ENCODE data around the gene PNPLA5. TPM values are rescaled to one million over a fixed set of nuclear protein-coding genes. Genes with fewer than 3 reads are reported as not detected.

The PNPLA5 gene
- total RNA-seq, 2 donors from 2014 or later, result 0.68 to 0.73 TPM

- Histone ChIP-seq H3K4me1 (ENCODE audit: control insufficient read depth, insufficient read depth, low read length) (no peaks in the 10 kb centered on the region), H3K9me3 (ENCODE audit: control insufficient read depth, low read length) (no peaks in the 10 kb centered on the region), H3K27ac (ENCODE audit: low read depth, low read length) (no peak overlapping the region), H3K36me3 (ENCODE audit: control insufficient read depth, insufficient read depth, low read length) (no peaks in the 10 kb centered on the region), H3K9ac (ENCODE audit: extremely low read depth, low read length, poor library complexity, severe bottlenecking) (no peak overlapping the region), H3K27me3 (ENCODE audit: control insufficient read depth, insufficient read depth, low read length, poor library complexity, severe bottlenecking) (no peaks in the 10 kb centered on the region), H3K4me3 (ENCODE audit: low read length) (no peak overlapping the region)
- DNase-seq, result no peak
- Mint-ChIP-seq H3K27me3 (ENCODE audit: insufficient read depth) (no peaks in the 10 kb centered on the region), H3K4me1 (peaks cover 15% of the 10 kb centered on the region), H3K36me3 (ENCODE audit: low read depth) (peaks cover 2% of the 10 kb centered on the region), H3K27ac (no peak overlapping the region), H3K9me3 (no peaks in the 10 kb centered on the region), H3K4me3 (no peak overlapping the region)
- 91 to 93% methylated on average over 8 to 11 of the region's 11 CpGs for WGBS, 2 experiments (ENCODE audit: insufficient coverage in 1 of 2, insufficient read length in 1 of 2)
- TF ChIP-seq CTCF (conservative IDR thresholded peaks at IDR 0.05), result no peak
These were observed 44.8 kb downstream of the PNPLA5 start for GRCh38 chr22:43846966-43847365.

GRCh38 chr22:43845981-43846380 lies 45.8 kb downstream of the PNPLA5 start:
- Histone ChIP-seq H3K27me3 (ENCODE audit: control insufficient read depth, insufficient read depth, low read length, poor library complexity, severe bottlenecking) (no peaks in the 10 kb centered on the region), H3K9me3 (ENCODE audit: control insufficient read depth, low read length) (no peaks in the 10 kb centered on the region), H3K36me3 (ENCODE audit: control insufficient read depth, insufficient read depth, low read length) (no peaks in the 10 kb centered on the region), H3K4me1 (ENCODE audit: control insufficient read depth, insufficient read depth, low read length) (no peaks in the 10 kb centered on the region), H3K27ac (ENCODE audit: low read depth, low read length) (no peak overlapping the region), H3K9ac (ENCODE audit: extremely low read depth, low read length, poor library complexity, severe bottlenecking) (no peak overlapping the region), H3K4me3 (ENCODE audit: low read length) (no peak overlapping the region)
- 80 to 88% methylated on average over 9 to 11 of the region's 11 CpGs for WGBS, 2 experiments (ENCODE audit: insufficient coverage in 1 of 2, insufficient read length in 1 of 2)
- no peaks in the 10 kb centered on the region for H3K27me3 Mint-ChIP-seq (ENCODE audit: insufficient read depth)
- H3K4me3 Mint-ChIP-seq, result no peak overlapping the region
- H3K36me3 Mint-ChIP-seq (ENCODE audit: low read depth), result peaks cover 1% of the 10 kb centered on the region
- TF ChIP-seq CTCF (conservative IDR thresholded peaks at IDR 0.05), result no peak
- no peak for DNase-seq
- H3K4me1 Mint-ChIP-seq, result peaks cover 15% of the 10 kb centered on the region
- no peaks in the 10 kb centered on the region for H3K9me3 Mint-ChIP-seq
- peak overlapping the region; percentile 79 for H3K27ac Mint-ChIP-seq

DNA sequence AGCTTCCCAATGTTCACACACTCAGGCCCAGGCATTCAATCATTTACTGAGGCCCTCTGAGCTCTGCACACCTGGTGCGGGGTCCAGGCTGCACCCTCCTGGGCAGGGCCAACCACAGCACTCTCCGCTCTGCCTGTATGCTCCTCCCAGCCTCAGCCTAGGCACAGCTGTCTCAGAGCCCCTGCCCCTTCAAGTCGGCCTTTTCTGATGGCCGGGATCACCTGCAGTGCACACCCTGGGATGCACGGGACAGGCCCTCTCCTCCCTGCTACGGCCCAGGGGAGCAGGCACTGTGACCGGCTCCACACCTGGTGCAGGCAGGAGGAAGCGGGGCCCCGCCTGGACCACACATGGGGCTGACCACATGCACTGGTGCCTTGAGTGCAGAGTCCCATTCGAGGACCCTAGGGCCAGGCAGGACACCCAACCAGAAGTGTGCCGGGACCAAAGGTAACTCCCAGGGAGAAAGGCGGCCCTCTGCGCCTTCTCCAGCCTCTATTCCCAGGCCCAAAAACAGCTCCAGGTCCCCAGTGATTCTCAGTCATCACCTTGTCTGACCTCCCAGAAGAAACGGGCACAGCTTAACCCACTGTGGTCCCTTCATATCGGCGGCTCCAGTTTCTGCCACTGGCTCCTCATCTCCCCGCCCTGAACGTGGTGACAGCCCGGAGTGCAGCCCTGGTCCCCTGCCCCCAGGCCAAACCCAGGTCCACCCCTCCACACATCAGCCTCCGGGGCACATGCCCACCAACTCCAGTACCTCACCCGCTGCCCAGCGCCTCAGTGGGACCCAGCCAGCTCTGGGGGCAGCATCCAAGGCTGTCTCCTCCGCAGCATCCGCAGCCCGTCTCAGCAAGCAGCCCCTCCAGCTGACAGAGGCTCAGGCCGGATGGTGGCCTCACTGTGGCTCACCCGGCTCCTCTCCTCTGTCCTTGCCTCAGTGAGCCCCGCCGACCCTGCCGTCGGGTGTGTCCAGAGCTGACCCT lies 47.0 kb downstream of the PNPLA5 start:
- Histone ChIP-seq H3K9me3 (ENCODE audit: control insufficient read depth, low read length) (no peaks in the 10 kb centered on the region), H3K27me3 (ENCODE audit: control insufficient read depth, insufficient read depth, low read length, poor library complexity, severe bottlenecking) (no peaks in the 10 kb centered on the region), H3K9ac (ENCODE audit: extremely low read depth, low read length, poor library complexity, severe bottlenecking) (no peak overlapping the region), H3K27ac (ENCODE audit: low read depth, low read length) (no peak overlapping the region), H3K36me3 (ENCODE audit: control insufficient read depth, insufficient read depth, low read length) (no peaks in the 10 kb centered on the region), H3K4me3 (ENCODE audit: low read length) (no peak overlapping the region), H3K4me1 (ENCODE audit: control insufficient read depth, insufficient read depth, low read length) (no peaks in the 10 kb centered on the region)
- WGBS, 2 experiments (ENCODE audit: insufficient coverage in 1 of 2, insufficient read length in 1 of 2), result 88 to 89% methylated on average over 15 to 31 of the region's 31 CpGs
- no peak for DNase-seq
- Mint-ChIP-seq H3K36me3 (ENCODE audit: low read depth) (no peaks in the 10 kb centered on the region), H3K27ac (peak overlapping the region; percentile 81), H3K4me3 (no peak overlapping the region), H3K4me1 (peaks cover 15% of the 10 kb centered on the region), H3K27me3 (ENCODE audit: insufficient read depth) (no peaks in the 10 kb centered on the region), H3K9me3 (no peaks in the 10 kb centered on the region)
- TF ChIP-seq CTCF (conservative IDR thresholded peaks at IDR 0.05), result no peak
